ENCODE data around the gene ADARB1. TPM values are rescaled to one million over a fixed set of nuclear protein-coding genes. Genes with fewer than 3 reads are reported as not detected.

ADARB1 gene
- total and polyA plus RNA-seq, 9 of the 15 experiments (the other 6 are each of a cell fraction or from before 2014, with no cell fraction given) = 6.7 to 16.0 (median 8.3) TPM

DNA sequence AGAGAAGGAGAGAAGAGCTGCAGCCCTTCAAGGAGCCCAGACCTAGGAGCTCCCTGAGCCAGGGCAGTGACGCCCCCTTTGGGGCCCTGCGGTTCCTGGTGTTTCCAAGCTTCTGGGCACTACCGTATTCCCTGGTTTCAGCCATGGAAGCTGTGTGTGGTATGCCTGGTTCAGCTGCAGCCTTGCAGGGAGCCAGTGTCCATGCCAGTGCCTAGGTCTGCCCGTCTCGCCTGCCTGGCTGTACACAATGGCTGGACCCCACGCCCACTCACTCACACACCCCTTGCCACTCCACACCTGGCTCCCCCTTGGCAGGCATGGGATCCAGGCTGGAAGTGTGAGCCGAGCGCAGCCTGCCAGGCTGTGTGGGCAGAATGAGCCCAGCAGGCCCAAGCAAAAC lies 87.7 kb downstream of the ADARB1 start:
- DNase-seq (ENCODE audit: extremely low read depth in 1 of 4, low spot score in 3 of 4) (no peak), ATAC-seq (no peak), FAIRE-seq (no peak)
- Histone ChIP-seq H3K9me1 (ENCODE audit: control insufficient read depth, insufficient read depth, low read length) (no peaks in the 10 kb centered on the region), H3K79me2 (ENCODE audit: control insufficient read depth, insufficient read depth, low read length) (no peaks in the 10 kb centered on the region), H3K4me3 (no peak overlapping the region), H3K4me1 (replicated peaks in 1 of 2; ENCODE audit: control insufficient read depth in 2 of 2, insufficient read depth in 2 of 2, low read length in 2 of 2) (peaks cover 0 to 9% of the 10 kb centered on the region in 2 experiments; a peak in 2 of 5 replicates), H2AFZ (ENCODE audit: low read depth, low read length) (no peak overlapping the region), H3K4me2 (ENCODE audit: insufficient read depth, low read length) (no peak overlapping the region), H3K9ac (ENCODE audit: insufficient read depth in 1 of 2, low read depth in 2 of 2, low read length in 2 of 2) (peak overlapping the region in 1 of 2 experiments; percentile 26; a peak in 1 of 4 replicates), H3K27me3 (ENCODE audit: control insufficient read depth in 2 of 2, insufficient read depth in 2 of 2, low read length in 2 of 2) (peaks cover 0 to 10% of the 10 kb centered on the region in 2 experiments; a peak in 1 of 5 replicates), H4K20me1 (replicated peaks; ENCODE audit: control insufficient read depth, insufficient read depth, low read length) (no peaks in the 10 kb centered on the region), H3K36me3 (ENCODE audit: control insufficient read depth, insufficient read depth, low read length) (no peaks in the 10 kb centered on the region), H3K9me3 (replicated peaks; ENCODE audit: control insufficient read depth, insufficient read depth, low read depth, low read length) (no peaks in the 10 kb centered on the region), H3K27ac (ENCODE audit: extremely low read depth, low read depth, low read length) (no peak overlapping the region)
- ChIA-PET POLR2A (interaction anchor here (0.6 to 1.8 kb wide), 5 partner anchors 9 to 168 kb away, joined by 3 to 6 read pairs (median 3); no protein-coding TSS in a partner anchor), CTCF (ENCODE audit: low intra/inter-chr PET ratio) (no interaction called here)
- intact Hi-C loops (cut with micrococcal nuclease) = no loop called here
- 35% methylated on average over 8 of the region's 8 CpGs for WGBS (ENCODE audit: insufficient coverage, low coverage, missing lambda C conversion rate)
- BruUV-seq (replicated peaks) = no TSS peak
- in situ Hi-C loops (cut with MboI) = no loop called here
- TF ChIP-seq ZKSCAN1 (IDR thresholded peaks at IDR 0.05; ENCODE audit: low read depth, low read length) (no peak), RBBP5 (IDR thresholded peaks at IDR 0.05; ENCODE audit: borderline replicate concordance, insufficient read depth, low read length, poor library complexity, severe bottlenecking) (no peak), MAFG (tag; conservative IDR thresholded peaks at IDR 0.05) (no peak), HIVEP1 (CRISPR knock-in tag; IDR thresholded peaks at IDR 0.05) (no peak), ELF2 (CRISPR knock-in tag; IDR thresholded peaks at IDR 0.05) (no peak), MED1 (CRISPR knock-in tag; IDR thresholded peaks at IDR 0.05; ENCODE audit: borderline replicate concordance) (no peak), ZFPM2 (CRISPR knock-in tag; IDR thresholded peaks at IDR 0.05) (no peak), ZNF408 (CRISPR knock-in tag; IDR thresholded peaks at IDR 0.05; ENCODE audit: low read depth) (no peak), BRD4 (IDR thresholded peaks at IDR 0.05) (no peak), ZC3H8 (IDR thresholded peaks at IDR 0.05) (no peak), PHF8 (IDR thresholded peaks at IDR 0.05; ENCODE audit: borderline replicate concordance, low read length) (no peak)
- TF ChIP-seq, protein P1, sequence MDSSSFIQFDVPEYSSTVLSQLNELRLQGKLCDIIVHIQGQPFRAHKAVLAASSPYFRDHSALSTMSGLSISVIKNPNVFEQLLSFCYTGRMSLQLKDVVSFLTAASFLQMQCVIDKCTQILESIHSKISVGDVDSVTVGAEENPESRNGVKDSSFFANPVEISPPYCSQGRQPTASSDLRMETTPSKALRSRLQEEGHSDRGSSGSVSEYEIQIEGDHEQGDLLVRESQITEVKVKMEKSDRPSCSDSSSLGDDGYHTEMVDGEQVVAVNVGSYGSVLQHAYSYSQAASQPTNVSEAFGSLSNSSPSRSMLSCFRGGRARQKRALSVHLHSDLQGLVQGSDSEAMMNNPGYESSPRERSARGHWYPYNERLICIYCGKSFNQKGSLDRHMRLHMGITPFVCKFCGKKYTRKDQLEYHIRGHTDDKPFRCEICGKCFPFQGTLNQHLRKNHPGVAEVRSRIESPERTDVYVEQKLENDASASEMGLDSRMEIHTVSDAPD (CRISPR knock-in tag; IDR thresholded peaks at IDR 0.05) = no peak
- TF ChIP-seq, protein P2, sequence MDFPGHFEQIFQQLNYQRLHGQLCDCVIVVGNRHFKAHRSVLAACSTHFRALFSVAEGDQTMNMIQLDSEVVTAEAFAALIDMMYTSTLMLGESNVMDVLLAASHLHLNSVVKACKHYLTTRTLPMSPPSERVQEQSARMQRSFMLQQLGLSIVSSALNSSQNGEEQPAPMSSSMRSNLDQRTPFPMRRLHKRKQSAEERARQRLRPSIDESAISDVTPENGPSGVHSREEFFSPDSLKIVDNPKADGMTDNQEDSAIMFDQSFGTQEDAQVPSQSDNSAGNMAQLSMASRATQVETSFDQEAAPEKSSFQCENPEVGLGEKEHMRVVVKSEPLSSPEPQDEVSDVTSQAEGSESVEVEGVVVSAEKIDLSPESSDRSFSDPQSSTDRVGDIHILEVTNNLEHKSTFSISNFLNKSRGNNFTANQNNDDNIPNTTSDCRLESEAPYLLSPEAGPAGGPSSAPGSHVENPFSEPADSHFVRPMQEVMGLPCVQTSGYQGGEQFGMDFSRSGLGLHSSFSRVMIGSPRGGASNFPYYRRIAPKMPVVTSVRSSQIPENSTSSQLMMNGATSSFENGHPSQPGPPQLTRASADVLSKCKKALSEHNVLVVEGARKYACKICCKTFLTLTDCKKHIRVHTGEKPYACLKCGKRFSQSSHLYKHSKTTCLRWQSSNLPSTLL (IDR thresholded peaks at IDR 0.05) = no peak
- TF ChIP-seq, protein P3, sequence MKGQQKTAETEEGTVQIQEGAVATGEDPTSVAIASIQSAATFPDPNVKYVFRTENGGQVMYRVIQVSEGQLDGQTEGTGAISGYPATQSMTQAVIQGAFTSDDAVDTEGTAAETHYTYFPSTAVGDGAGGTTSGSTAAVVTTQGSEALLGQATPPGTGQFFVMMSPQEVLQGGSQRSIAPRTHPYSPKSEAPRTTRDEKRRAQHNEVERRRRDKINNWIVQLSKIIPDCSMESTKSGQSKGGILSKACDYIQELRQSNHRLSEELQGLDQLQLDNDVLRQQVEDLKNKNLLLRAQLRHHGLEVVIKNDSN (CRISPR knock-in tag; IDR thresholded peaks at IDR 0.05) = no peak
- TF ChIP-seq, protein P4, sequence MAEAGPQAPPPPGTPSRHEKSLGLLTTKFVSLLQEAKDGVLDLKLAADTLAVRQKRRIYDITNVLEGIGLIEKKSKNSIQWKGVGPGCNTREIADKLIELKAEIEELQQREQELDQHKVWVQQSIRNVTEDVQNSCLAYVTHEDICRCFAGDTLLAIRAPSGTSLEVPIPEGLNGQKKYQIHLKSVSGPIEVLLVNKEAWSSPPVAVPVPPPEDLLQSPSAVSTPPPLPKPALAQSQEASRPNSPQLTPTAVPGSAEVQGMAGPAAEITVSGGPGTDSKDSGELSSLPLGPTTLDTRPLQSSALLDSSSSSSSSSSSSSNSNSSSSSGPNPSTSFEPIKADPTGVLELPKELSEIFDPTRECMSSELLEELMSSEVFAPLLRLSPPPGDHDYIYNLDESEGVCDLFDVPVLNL (CRISPR knock-in tag; IDR thresholded peaks at IDR 0.05; ENCODE audit: low read depth) = no peak
- TF ChIP-seq, protein P5, sequence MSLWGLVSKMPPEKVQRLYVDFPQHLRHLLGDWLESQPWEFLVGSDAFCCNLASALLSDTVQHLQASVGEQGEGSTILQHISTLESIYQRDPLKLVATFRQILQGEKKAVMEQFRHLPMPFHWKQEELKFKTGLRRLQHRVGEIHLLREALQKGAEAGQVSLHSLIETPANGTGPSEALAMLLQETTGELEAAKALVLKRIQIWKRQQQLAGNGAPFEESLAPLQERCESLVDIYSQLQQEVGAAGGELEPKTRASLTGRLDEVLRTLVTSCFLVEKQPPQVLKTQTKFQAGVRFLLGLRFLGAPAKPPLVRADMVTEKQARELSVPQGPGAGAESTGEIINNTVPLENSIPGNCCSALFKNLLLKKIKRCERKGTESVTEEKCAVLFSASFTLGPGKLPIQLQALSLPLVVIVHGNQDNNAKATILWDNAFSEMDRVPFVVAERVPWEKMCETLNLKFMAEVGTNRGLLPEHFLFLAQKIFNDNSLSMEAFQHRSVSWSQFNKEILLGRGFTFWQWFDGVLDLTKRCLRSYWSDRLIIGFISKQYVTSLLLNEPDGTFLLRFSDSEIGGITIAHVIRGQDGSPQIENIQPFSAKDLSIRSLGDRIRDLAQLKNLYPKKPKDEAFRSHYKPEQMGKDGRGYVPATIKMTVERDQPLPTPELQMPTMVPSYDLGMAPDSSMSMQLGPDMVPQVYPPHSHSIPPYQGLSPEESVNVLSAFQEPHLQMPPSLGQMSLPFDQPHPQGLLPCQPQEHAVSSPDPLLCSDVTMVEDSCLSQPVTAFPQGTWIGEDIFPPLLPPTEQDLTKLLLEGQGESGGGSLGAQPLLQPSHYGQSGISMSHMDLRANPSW (CRISPR knock-in tag; IDR thresholded peaks at IDR 0.05) = no peak

All from K562 (cell line).